ENCODE data around the gene ENC1. TPM values are rescaled to one million over a fixed set of nuclear protein-coding genes. Genes with fewer than 3 reads are reported as not detected.

Gene ENC1
- total RNA-seq, 4 donors from 2014 or later = 3.8 to 6.4 (median 3.9) TPM

GRCh38 chr5:74632947-74633356 is 7.6 kb downstream of the ENC1 start:
- whole genome bisulfite sequencing, 2 donors = 45 to 58% methylated on average over 4 of the region's 4 CpGs
- Histone ChIP-seq H3K27me3 (no peaks in the 10 kb centered on the region), H3K4me3 (no peak overlapping the region), H3K4me1 (peaks cover 0 to 91% (median 15%) of the 10 kb centered on the region in 3 donors), H3K36me3 (peaks cover 0 to 25% (median 0%) of the 10 kb centered on the region in 3 donors), H3K9me3 (no peaks in the 10 kb centered on the region), H3K27ac (peak overlapping the region in 3 of 4 donors; percentile 63 to 76 (median 73))
- intact Hi-C loops (cut with DNase I) = no loop called here
- DNase-seq = no peak
- TF ChIP-seq POLR2A (IDR thresholded peaks at IDR 0.05) (no peak), CTCF (IDR thresholded peaks at IDR 0.05) (no peak)

- WGBS, 2 donors = 45 to 54% methylated on average over 11 of the region's 11 CpGs
- Histone ChIP-seq H3K36me3 (peaks cover 0 to 36% (median 0%) of the 10 kb centered on the region in 3 donors), H3K4me1 (peaks cover 0 to 74% (median 15%) of the 10 kb centered on the region in 3 donors), H3K27me3 (no peaks in the 10 kb centered on the region), H3K4me3 (no peak overlapping the region), H3K9me3 (no peaks in the 10 kb centered on the region), H3K27ac (peak overlapping the region; percentile 41 to 76 (median 68))
- no peak for DNase-seq
- intact Hi-C loops (cut with DNase I) = no loop called here
- no peak for TF ChIP-seq CTCF (IDR thresholded peaks at IDR 0.05)
- TF ChIP-seq POLR2A (IDR thresholded peaks at IDR 0.05) = no peak
Measured at GRCh38 chr5:74631081-74631953, 9.2 kb downstream of the ENC1 start.

GRCh38 chr5:74630453-74631066 is 10.0 kb downstream of the ENC1 start:
- intact Hi-C loops (cut with DNase I) = no loop called here
- Histone ChIP-seq H3K9me3 (no peaks in the 10 kb centered on the region), H3K4me1 (peaks cover 0 to 70% (median 12%) of the 10 kb centered on the region in 3 donors), H3K27ac (peak overlapping the region; percentile 46 to 76 (median 68)), H3K27me3 (no peaks in the 10 kb centered on the region), H3K36me3 (peaks cover 0 to 33% (median 0%) of the 10 kb centered on the region in 3 donors), H3K4me3 (no peak overlapping the region)
- WGBS, 2 donors = 60 to 67% methylated on average over 7 of the region's 7 CpGs
- DNase-seq = no peak
- TF ChIP-seq CTCF (IDR thresholded peaks at IDR 0.05) = no peak
- no peak for TF ChIP-seq POLR2A (IDR thresholded peaks at IDR 0.05)

- TF ChIP-seq CTCF (IDR thresholded peaks at IDR 0.05) (no peak), POLR2A (IDR thresholded peaks at IDR 0.05) (no peak)
- no peaks in the 10 kb centered on the region for H3K9me3 ChIP-seq
- intact Hi-C loops (cut with DNase I) = no loop called here
- H3K27me3 ChIP-seq = no peaks in the 10 kb centered on the region
- 55 to 75% methylated on average over 4 of the region's 4 CpGs for WGBS, 2 donors
- no peak for DNase-seq
- no peak overlapping the region for H3K4me3 ChIP-seq
- peaks cover 0 to 20% (median 0%) of the 10 kb centered on the region in 3 donors for H3K36me3 ChIP-seq
- H3K27ac ChIP-seq = no peak overlapping the region
- H3K4me1 ChIP-seq = peaks cover 0 to 72% (median 12%) of the 10 kb centered on the region in 3 donors
Measured at GRCh38 chr5:74629326-74629725, 11.2 kb downstream of the ENC1 start.

- no peaks in the 10 kb centered on the region for H3K9me3 ChIP-seq
- no peaks in the 10 kb centered on the region for H3K27me3 ChIP-seq
- H3K27ac ChIP-seq = no peak overlapping the region
- intact Hi-C loops (cut with DNase I) = no loop called here
- no peak for DNase-seq
- TF ChIP-seq POLR2A (IDR thresholded peaks at IDR 0.05) (no peak), CTCF (IDR thresholded peaks at IDR 0.05) (no peak)
- peaks cover 0 to 72% (median 15%) of the 10 kb centered on the region in 3 donors for H3K4me1 ChIP-seq
- 86 to 89% methylated on average over 6 of the region's 6 CpGs for WGBS, 2 donors
- no peak overlapping the region for H3K4me3 ChIP-seq
- H3K36me3 ChIP-seq = peaks cover 0 to 17% (median 0%) of the 10 kb centered on the region in 3 donors
Measured at GRCh38 chr5:74628359-74628758, 12.2 kb downstream of the ENC1 start.

Data from esophagus squamous epithelium (tissue), 5 donors.